ENCODE measurements around the gene CSF2. TPM values are rescaled to one million over a fixed set of nuclear protein-coding genes. Genes with fewer than 3 reads are reported as not detected.

Gene CSF2
- total and polyA plus RNA-seq, 4 donors = 0.37 to 16.8 (median 8.2) TPM

DNA sequence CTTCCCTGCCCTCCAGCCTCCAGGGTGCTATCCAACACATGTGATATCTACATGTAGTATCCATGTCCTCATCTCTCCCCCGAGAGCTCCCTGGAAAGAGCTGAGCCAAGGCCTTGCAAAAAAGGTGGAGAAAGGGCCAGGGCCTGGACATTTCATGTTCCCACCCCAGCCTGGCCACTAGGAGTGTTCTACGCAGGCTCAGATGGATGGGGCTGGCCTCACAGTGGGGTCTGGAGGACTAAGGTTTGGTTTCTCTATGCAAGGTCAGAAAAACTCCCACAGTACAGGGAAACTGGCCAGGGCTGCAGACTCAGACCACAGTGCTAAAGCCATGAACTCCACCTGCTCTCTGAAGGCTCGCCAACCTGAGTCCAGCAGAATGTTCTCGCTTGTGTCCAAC, 1.5 kb upstream of the CSF2 start:
- 93 to 96% methylated on average over 4 of the region's 4 CpGs for WGBS, 2 donors
- TF ChIP-seq, protein P1, sequence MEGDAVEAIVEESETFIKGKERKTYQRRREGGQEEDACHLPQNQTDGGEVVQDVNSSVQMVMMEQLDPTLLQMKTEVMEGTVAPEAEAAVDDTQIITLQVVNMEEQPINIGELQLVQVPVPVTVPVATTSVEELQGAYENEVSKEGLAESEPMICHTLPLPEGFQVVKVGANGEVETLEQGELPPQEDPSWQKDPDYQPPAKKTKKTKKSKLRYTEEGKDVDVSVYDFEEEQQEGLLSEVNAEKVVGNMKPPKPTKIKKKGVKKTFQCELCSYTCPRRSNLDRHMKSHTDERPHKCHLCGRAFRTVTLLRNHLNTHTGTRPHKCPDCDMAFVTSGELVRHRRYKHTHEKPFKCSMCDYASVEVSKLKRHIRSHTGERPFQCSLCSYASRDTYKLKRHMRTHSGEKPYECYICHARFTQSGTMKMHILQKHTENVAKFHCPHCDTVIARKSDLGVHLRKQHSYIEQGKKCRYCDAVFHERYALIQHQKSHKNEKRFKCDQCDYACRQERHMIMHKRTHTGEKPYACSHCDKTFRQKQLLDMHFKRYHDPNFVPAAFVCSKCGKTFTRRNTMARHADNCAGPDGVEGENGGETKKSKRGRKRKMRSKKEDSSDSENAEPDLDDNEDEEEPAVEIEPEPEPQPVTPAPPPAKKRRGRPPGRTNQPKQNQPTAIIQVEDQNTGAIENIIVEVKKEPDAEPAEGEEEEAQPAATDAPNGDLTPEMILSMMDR (IDR thresholded peaks at IDR 0.05; ENCODE audit: control extremely low read depth, extremely low read depth) = no peak
- H3K36me3 ChIP-seq (ENCODE audit: control insufficient read depth in 4 of 4, insufficient read depth in 4 of 4, low read length in 4 of 4) = no peaks in the 10 kb centered on the region
- peaks cover 0 to 22% (median 3%) of the 10 kb centered on the region in 5 donors for H3K4me1 ChIP-seq (ENCODE audit: control insufficient read depth in 5 of 5, insufficient read depth in 5 of 5, low read length in 5 of 5)
- no peak for ATAC-seq (ENCODE audit: insufficient read depth, low FRiP score)
- H3K9ac ChIP-seq (ENCODE audit: insufficient read depth in 1 of 2, low read length in 2 of 2) = no peak overlapping the region
- no peaks in the 10 kb centered on the region for H3K9me3 ChIP-seq (ENCODE audit: control insufficient read depth in 4 of 4, insufficient read depth in 3 of 4, low read length in 3 of 4)
- H3K27me3 ChIP-seq (ENCODE audit: control insufficient read depth in 3 of 3, insufficient read depth in 3 of 3, low read length in 2 of 3) = no peaks in the 10 kb centered on the region
- no peak overlapping the region for H3K4me3 ChIP-seq
- no peak for DNase-seq
- H3K27ac ChIP-seq (ENCODE audit: low read depth in 1 of 2, low read length in 1 of 2) = peak overlapping the region in 1 of 2 donors; percentile 5

DNA sequence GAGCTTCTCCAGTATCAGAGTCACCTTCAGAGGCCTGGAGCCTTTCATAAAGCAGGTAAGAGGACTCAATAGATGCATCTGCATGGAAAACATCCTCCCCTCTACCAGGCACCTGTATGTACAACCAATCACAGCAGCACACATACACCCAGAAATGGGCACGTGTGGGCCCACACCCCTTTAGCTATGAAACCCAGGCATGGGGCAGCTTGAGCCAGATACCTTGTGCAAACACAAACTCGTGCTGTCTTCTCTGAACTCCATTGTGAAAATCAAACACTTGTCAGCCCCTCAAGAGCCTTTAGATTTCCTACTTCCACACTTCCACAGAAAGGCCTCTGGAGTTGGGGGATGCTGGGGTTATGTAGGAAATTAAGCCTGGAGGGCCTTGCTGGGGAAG, 1.1 kb upstream of the CSF2 start:
- Histone ChIP-seq H3K27ac (ENCODE audit: low read depth in 1 of 2, low read length in 1 of 2) (peak overlapping the region in 1 of 2 donors; percentile 72), H3K27me3 (ENCODE audit: control insufficient read depth in 3 of 3, insufficient read depth in 3 of 3, low read length in 2 of 3) (no peaks in the 10 kb centered on the region), H3K4me1 (ENCODE audit: control insufficient read depth in 5 of 5, insufficient read depth in 5 of 5, low read length in 5 of 5) (peaks cover 0 to 23% (median 3%) of the 10 kb centered on the region in 5 donors), H3K9me3 (ENCODE audit: control insufficient read depth in 4 of 4, insufficient read depth in 3 of 4, low read length in 3 of 4) (no peaks in the 10 kb centered on the region), H3K4me3 (no peak overlapping the region), H3K9ac (ENCODE audit: insufficient read depth in 1 of 2, low read length in 2 of 2) (no peak overlapping the region), H3K36me3 (ENCODE audit: control insufficient read depth in 4 of 4, insufficient read depth in 4 of 4, low read length in 4 of 4) (no peaks in the 10 kb centered on the region)
- peak; percentile 38 to 77 (median 53) for DNase-seq
- 70 to 79% methylated on average over 2 of the region's 2 CpGs for WGBS, 2 donors
- ATAC-seq (ENCODE audit: insufficient read depth, low FRiP score) = no peak
- TF ChIP-seq, protein P1 (IDR thresholded peaks at IDR 0.05; ENCODE audit: control extremely low read depth, extremely low read depth) = no peak

DNA sequence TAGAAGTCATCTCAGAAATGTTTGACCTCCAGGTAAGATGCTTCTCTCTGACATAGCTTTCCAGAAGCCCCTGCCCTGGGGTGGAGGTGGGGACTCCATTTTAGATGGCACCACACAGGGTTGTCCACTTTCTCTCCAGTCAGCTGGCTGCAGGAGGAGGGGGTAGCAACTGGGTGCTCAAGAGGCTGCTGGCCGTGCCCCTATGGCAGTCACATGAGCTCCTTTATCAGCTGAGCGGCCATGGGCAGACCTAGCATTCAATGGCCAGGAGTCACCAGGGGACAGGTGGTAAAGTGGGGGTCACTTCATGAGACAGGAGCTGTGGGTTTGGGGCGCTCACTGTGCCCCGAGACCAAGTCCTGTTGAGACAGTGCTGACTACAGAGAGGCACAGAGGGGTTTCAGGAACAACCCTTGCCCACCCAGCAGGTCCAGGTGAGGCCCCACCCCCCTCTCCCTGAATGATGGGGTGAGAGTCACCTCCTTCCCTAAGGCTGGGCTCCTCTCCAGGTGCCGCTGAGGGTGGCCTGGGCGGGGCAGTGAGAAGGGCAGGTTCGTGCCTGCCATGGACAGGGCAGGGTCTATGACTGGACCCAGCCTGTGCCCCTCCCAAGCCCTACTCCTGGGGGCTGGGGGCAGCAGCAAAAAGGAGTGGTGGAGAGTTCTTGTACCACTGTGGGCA, 642 bp downstream of the CSF2 start:
- WGBS, 2 donors = 65 to 91% methylated on average over 7 of the region's 7 CpGs
- no peaks in the 10 kb centered on the region for H3K9me3 ChIP-seq (ENCODE audit: control insufficient read depth in 4 of 4, insufficient read depth in 3 of 4, low read length in 3 of 4)
- peaks cover 0 to 23% (median 3%) of the 10 kb centered on the region in 5 donors for H3K4me1 ChIP-seq (ENCODE audit: control insufficient read depth in 5 of 5, insufficient read depth in 5 of 5, low read length in 5 of 5)
- peak overlapping the region; percentile 0 for H3K4me3 ChIP-seq
- H3K36me3 ChIP-seq (ENCODE audit: control insufficient read depth in 4 of 4, insufficient read depth in 4 of 4, low read length in 4 of 4) = no peaks in the 10 kb centered on the region
- no peak for DNase-seq
- H3K9ac ChIP-seq (ENCODE audit: insufficient read depth in 1 of 2, low read length in 2 of 2) = no peak overlapping the region
- H3K27me3 ChIP-seq (ENCODE audit: control insufficient read depth in 3 of 3, insufficient read depth in 3 of 3, low read length in 2 of 3) = no peaks in the 10 kb centered on the region
- TF ChIP-seq, protein P1 (IDR thresholded peaks at IDR 0.05; ENCODE audit: control extremely low read depth, extremely low read depth) = no peak
- peak overlapping the region in 1 of 2 donors; percentile 72 for H3K27ac ChIP-seq (ENCODE audit: low read depth in 1 of 2, low read length in 1 of 2)
- no peak for ATAC-seq (ENCODE audit: insufficient read depth, low FRiP score)

Data from lung (tissue), 12 donors.